Nephron progenitor cell (in vitro differentiated cells): Measurements from ENCODE around the gene PAFAH2.

Source experiments
- DNase-seq: peaks from one replicate; pipeline ENCODE4 v3.0.0; 2021
- H3K27ac Mint-ChIP-seq: 2 replicates; pipeline ENCODE4 v1.8.0; 2021; ENCODE audit warnings: mild to moderate bottlenecking, moderate library complexity, mixed read lengths
- H3K27me3 Mint-ChIP-seq: 2 replicates; pipeline ENCODE4 v1.8.0; 2021; ENCODE audit warnings: mild to moderate bottlenecking, low read depth, mixed read lengths; ENCODE audit not compliant: poor library complexity
- H3K36me3 Mint-ChIP-seq: 2 replicates; pipeline ENCODE4 v1.8.0; 2021; ENCODE audit warnings: low read depth, mixed read lengths
- H3K4me1 Mint-ChIP-seq: 2 replicates; pipeline ENCODE4 v1.8.0; 2021; ENCODE audit warnings: mixed read lengths
- H3K4me3 Mint-ChIP-seq: 2 replicates; pipeline ENCODE4 v1.8.0; 2021; ENCODE audit warnings: mild to moderate bottlenecking, moderate library complexity, mixed read lengths
- H3K9me3 Mint-ChIP-seq: 2 replicates; pipeline ENCODE4 v1.8.0; 2021; ENCODE audit warnings: mild to moderate bottlenecking, moderate library complexity, mixed read lengths
- TF ChIP-seq, protein P1 (sequence below): fragments of 200-600 bp; sonication (generic); IDR thresholded peaks from 2 replicates; pipeline ENCODE4 v1.5.0; 2021; ENCODE audit warnings: antibody characterized with exemption

Gene PAFAH2

DNA sequence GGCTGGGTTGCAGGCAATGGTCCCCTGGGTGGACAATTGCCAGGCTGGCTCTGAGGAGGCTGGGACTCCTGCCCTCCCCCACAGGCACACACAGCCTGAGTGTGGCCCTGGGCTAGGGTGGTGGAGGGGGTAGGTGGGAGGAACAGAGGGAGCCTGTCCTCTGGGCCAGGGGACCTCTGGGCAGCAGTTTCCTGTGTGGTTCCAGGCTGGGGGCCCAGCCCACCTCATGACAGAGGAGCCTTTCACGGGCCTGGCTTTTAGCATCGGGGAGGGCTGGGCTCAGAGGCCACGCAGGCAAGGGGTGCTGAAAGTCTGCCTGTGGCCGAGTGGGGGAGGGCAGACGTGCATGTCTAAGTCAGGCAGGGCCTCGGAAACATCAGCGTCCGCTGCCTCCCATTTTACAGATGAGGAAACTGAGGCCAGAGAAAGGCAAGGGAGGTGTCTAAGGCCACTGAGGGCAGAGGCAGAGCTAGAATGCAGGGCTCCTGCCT, 30.7 kb upstream of the PAFAH2 start:
- Mint-ChIP-seq H3K4me3 (no peak overlapping the region), H3K27me3 (no peaks in the 10 kb centered on the region), H3K4me1 (peaks cover 37% of the 10 kb centered on the region), H3K9me3 (no peaks in the 10 kb centered on the region), H3K36me3 (no peaks in the 10 kb centered on the region), H3K27ac (no peak overlapping the region)
- TF ChIP-seq, protein P1, sequence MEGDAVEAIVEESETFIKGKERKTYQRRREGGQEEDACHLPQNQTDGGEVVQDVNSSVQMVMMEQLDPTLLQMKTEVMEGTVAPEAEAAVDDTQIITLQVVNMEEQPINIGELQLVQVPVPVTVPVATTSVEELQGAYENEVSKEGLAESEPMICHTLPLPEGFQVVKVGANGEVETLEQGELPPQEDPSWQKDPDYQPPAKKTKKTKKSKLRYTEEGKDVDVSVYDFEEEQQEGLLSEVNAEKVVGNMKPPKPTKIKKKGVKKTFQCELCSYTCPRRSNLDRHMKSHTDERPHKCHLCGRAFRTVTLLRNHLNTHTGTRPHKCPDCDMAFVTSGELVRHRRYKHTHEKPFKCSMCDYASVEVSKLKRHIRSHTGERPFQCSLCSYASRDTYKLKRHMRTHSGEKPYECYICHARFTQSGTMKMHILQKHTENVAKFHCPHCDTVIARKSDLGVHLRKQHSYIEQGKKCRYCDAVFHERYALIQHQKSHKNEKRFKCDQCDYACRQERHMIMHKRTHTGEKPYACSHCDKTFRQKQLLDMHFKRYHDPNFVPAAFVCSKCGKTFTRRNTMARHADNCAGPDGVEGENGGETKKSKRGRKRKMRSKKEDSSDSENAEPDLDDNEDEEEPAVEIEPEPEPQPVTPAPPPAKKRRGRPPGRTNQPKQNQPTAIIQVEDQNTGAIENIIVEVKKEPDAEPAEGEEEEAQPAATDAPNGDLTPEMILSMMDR: no peak
- no peak for DNase-seq

DNA sequence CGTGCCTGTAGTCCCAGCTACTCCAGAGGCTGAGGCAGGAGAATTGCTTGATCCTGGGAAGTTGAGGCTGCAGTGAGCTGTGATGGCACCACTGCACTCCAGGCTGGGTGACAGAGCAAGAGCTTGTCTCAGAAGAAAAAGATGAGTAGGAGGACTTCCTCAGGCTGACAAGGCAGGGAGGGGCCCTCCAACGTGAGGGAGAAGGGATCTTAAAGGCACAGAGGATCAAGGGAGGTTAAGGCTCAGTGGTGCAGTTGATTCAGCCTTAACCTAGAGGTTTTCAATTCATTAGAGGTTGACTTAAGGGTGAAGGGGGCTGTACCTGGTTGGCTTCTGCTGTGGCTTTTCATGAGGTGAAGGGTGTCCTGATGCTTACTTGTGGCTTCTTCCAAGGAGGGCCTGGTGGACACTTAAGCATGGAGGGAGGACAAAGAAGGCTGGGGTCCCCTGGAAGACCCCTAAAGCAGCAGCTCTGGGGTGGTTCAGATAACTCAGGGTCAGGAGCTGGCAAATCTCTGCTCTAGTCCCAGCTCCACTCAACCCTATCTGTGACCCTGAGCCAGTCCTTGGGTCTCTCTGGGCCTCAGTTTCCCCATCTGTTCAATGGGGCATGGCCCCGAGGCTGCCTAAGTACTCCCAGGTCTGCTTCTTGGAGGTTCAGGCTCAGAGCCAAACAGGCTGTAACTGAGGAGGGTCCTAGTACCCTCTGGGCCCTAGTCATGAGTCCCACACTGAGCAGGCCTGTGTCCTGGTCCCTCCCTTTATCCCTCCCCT, 30.0 kb upstream of the PAFAH2 start:
- no peak overlapping the region for H3K4me3 Mint-ChIP-seq
- H3K27me3 Mint-ChIP-seq: no peaks in the 10 kb centered on the region
- no peaks in the 10 kb centered on the region for H3K36me3 Mint-ChIP-seq
- TF ChIP-seq, protein P1: no peak
- H3K27ac Mint-ChIP-seq: peak overlapping the region; percentile 86
- H3K9me3 Mint-ChIP-seq: no peaks in the 10 kb centered on the region
- no peak for DNase-seq
- H3K4me1 Mint-ChIP-seq: peaks cover 43% of the 10 kb centered on the region

DNA sequence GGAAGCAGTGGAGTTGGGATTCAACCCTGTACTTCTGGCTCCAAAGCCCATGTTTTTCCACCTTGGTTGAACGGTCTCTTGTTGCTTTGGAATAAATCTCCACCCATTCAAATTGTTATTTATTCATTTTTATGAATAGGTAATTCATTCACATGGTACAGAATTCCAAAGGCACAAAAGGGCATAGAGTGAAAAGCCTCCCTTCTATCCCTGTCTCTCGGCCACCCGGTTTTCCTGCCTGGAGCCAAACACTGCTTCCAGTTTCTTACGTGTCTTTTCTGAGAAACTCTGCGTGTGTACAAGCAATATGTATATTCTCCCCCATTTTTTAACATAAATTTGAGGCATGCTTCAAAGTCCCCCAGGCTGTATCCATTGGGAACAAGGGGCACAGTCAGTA, 27.7 kb upstream of the PAFAH2 start:
- peaks cover 3% of the 10 kb centered on the region for H3K27me3 Mint-ChIP-seq
- H3K9me3 Mint-ChIP-seq: no peaks in the 10 kb centered on the region
- H3K4me3 Mint-ChIP-seq: no peak overlapping the region
- no peaks in the 10 kb centered on the region for H3K36me3 Mint-ChIP-seq
- TF ChIP-seq, protein P1: no peak
- no peak overlapping the region for H3K27ac Mint-ChIP-seq
- DNase-seq: no peak
- H3K4me1 Mint-ChIP-seq: peaks cover 46% of the 10 kb centered on the region

DNA sequence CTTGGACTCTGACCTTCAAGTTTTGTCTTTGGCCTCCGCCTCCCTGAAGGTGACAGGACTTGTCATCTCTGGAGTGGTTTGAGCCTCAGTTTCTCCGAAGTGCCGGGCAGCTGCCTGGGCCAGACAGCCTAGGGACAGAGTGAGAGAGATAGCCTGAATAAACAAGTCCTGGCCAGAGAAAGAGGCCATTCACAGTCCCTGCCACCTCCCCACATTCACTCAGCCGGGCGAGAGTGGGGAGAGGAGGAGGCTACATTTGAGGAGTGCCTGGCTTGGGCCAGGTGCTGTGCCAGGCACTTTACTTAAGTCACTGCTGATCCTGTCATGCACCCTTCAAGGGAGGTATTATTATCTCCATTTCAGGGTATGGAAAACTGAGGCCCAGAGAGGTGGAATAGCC, 27.2 kb upstream of the PAFAH2 start:
- Mint-ChIP-seq H3K4me1 (peaks cover 50% of the 10 kb centered on the region), H3K36me3 (no peaks in the 10 kb centered on the region), H3K4me3 (no peak overlapping the region), H3K27me3 (peaks cover 3% of the 10 kb centered on the region), H3K27ac (no peak overlapping the region), H3K9me3 (no peaks in the 10 kb centered on the region)
- DNase-seq: no peak
- TF ChIP-seq, protein P1: no peak

DNA sequence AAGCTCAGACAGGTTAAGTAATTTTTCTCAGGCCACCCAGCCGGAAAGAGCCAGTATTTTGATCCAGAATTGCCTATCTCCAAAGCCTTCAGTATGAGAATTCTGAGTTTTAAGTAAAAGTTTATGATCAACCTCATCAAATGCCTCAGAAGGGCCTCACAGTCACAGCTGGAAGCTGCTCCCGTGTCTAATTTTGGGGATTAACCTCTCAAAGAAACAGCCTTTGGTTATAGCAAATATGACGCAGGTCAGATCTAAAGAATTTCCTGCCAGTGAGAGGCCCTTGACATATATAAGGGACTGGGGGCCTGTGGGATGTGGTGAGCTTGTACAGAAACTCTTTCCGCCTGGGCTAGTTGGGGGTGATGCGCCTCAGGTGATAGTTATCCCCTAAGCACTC, 26.0 kb upstream of the PAFAH2 start:
- H3K36me3 Mint-ChIP-seq: no peaks in the 10 kb centered on the region
- peaks cover 3% of the 10 kb centered on the region for H3K27me3 Mint-ChIP-seq
- no peak overlapping the region for H3K27ac Mint-ChIP-seq
- peaks cover 62% of the 10 kb centered on the region for H3K4me1 Mint-ChIP-seq
- DNase-seq: no peak
- H3K9me3 Mint-ChIP-seq: no peaks in the 10 kb centered on the region
- no peak overlapping the region for H3K4me3 Mint-ChIP-seq
- TF ChIP-seq, protein P1: no peak

DNA sequence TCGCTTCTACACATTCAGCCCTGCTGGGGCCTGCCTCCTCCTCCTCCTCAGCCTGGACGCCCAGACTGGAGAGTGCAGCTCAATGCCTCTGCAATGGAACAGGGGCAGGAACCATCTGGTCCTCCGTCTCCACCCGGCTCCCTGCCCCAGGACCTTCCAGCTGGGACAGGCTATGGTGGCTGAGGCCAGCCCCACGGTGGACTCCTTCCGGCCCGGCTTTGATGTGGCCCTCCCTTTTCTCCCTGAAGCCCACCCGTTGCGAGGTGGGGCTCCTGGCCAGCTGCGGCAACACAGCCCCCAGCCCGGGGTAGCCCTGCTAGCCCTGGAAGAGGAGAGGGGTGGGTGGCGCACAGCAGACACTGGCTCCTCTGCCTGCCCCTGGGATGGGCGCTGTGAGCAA, 25.1 kb upstream of the PAFAH2 start:
- Mint-ChIP-seq H3K4me1 (peaks cover 68% of the 10 kb centered on the region), H3K27me3 (peaks cover 7% of the 10 kb centered on the region), H3K27ac (no peak overlapping the region), H3K4me3 (no peak overlapping the region), H3K36me3 (no peaks in the 10 kb centered on the region), H3K9me3 (no peaks in the 10 kb centered on the region)
- TF ChIP-seq, protein P1: no peak
- DNase-seq: no peak
